WTC11 (cell line): ENCODE results near the gene APBA1. TPM values are rescaled to one million over a fixed set of nuclear protein-coding genes. Genes with fewer than 3 reads are reported as not detected.

Experiments
- ATAC-seq: fragments of 200-7000 bp; cut with Tn5 transposase; 2 replicates; pipeline ENCODE4 v1.10.0; 2021; ENCODE audit warnings: mild to moderate bottlenecking, moderate library complexity
- CTCF ChIA-PET: fragments of 300-600 bp; sonication (Branson Sonifier 250); formaldehyde crosslinking; loops from one replicate; lab custom pipeline; 2021; ENCODE audit warnings: antibody characterized with exemption; lab: Charles Lee
- POLR2A ChIA-PET: fragments of 350-600 bp; sonication (Branson Sonifier 250); formaldehyde crosslinking; loops from one replicate; lab custom pipeline; 2021; ENCODE audit warnings: antibody characterized with exemption; lab: Charles Lee
- DNase-seq: peaks from one replicate; pipeline ENCODE4 v3.0.0; 2021; ENCODE audit warnings: low spot score
- H3K27ac Mint-ChIP-seq: 2 replicates; pipeline ENCODE4 v1.8.0; 2021; ENCODE audit warnings: mixed read lengths
- H3K27me3 Mint-ChIP-seq: 2 replicates; pipeline ENCODE4 v1.8.0; 2021; ENCODE audit warnings: low read depth, mild to moderate bottlenecking, moderate library complexity, mixed read lengths
- H3K36me3 Mint-ChIP-seq: 2 replicates; pipeline ENCODE4 v1.8.0; 2021; ENCODE audit warnings: mixed read lengths
- H3K4me1 Mint-ChIP-seq: 2 replicates; pipeline ENCODE4 v1.8.0; 2022; ENCODE audit warnings: mixed read lengths
- H3K4me3 Mint-ChIP-seq: 2 replicates; pipeline ENCODE4 v1.8.0; 2021; ENCODE audit warnings: mild to moderate bottlenecking, moderate library complexity, mixed read lengths
- H3K9me3 Mint-ChIP-seq: 2 replicates; pipeline ENCODE4 v1.8.0; 2021; ENCODE audit warnings: mixed read lengths
- GABPB1 ChIP-seq: sonication (generic); formaldehyde crosslinking; IDR thresholded peaks from 2 replicates; pipeline ENCODE4 v1.8.1; 2023; ENCODE audit warnings: mild to moderate bottlenecking, missing genetic modification reagents
- MYBL2 ChIP-seq: sonication (generic); formaldehyde crosslinking; IDR thresholded peaks from 2 replicates; pipeline ENCODE4 v1.8.1; 2023; ENCODE audit warnings: mild to moderate bottlenecking, moderate library complexity, missing genetic modification reagents
- RORB ChIP-seq: fragments of 250-450 bp; sonication (Bioruptor Pico); IDR thresholded peaks from 2 replicates; pipeline ENCODE4 v1.9.0; 2021; ENCODE audit warnings: mild to moderate bottlenecking
- SMAD3 ChIP-seq: sonication (generic); formaldehyde crosslinking; IDR thresholded peaks from 2 replicates; pipeline ENCODE4 v1.8.0; 2022; ENCODE audit warnings: missing genetic modification reagents, mild to moderate bottlenecking, borderline replicate concordance
- SMAD4 ChIP-seq: sonication (generic); formaldehyde crosslinking; IDR thresholded peaks from 2 replicates; pipeline ENCODE4 v1.8.0; 2022; ENCODE audit warnings: mild to moderate bottlenecking, missing genetic modification reagents
- ZNF138 ChIP-seq: sonication (generic); formaldehyde crosslinking; conservative IDR thresholded peaks from 2 replicates; pipeline ENCODE4 v1.8.1; 2022; ENCODE audit warnings: mild to moderate bottlenecking, moderate library complexity, missing genetic modification reagents
- ZNF232 ChIP-seq: sonication (generic); formaldehyde crosslinking; IDR thresholded peaks from 2 replicates; pipeline ENCODE4 v1.8.0; 2022; ENCODE audit warnings: mild to moderate bottlenecking, missing genetic modification reagents
- ZNF423 ChIP-seq: fragments of 250-450 bp; sonication (Bioruptor Pico); IDR thresholded peaks from 2 replicates; pipeline ENCODE4 v2.1.2; 2022; ENCODE audit warnings: mild to moderate bottlenecking, moderate library complexity
- total RNA-seq: library from RNA; stranded (reverse); gene quantifications from 3 replicates; pipeline ENCODE4 v1.2.3, GENCODE V29; 2021
- TF ChIP-seq, protein P1 (sequence below): fragments of 250-450 bp; sonication (Bioruptor Pico); IDR thresholded peaks from 2 replicates; pipeline ENCODE4 v1.9.0; 2021; ENCODE audit warnings: mild to moderate bottlenecking, borderline replicate concordance
- TF ChIP-seq, protein P2 (sequence below): fragments of 200-600 bp; IDR thresholded peaks from 2 replicates; pipeline ENCODE4 v1.8.0; 2022; ENCODE audit warnings: antibody characterized with exemption
- TF ChIP-seq, protein P3 (sequence below): sonication (generic); formaldehyde crosslinking; IDR thresholded peaks from 2 replicates; pipeline ENCODE4 v1.8.1; 2023; ENCODE audit warnings: mild to moderate bottlenecking, missing genetic modification reagents, moderate library complexity
- TF ChIP-seq, protein P4 (sequence below): sonication (generic); formaldehyde crosslinking; conservative IDR thresholded peaks from 2 replicates; pipeline ENCODE4 v1.8.1; 2023; ENCODE audit warnings: mild to moderate bottlenecking, low read depth, missing genetic modification reagents, moderate library complexity
- TF ChIP-seq, protein P5 (sequence below): sonication (generic); formaldehyde crosslinking; IDR thresholded peaks from 2 replicates; pipeline ENCODE4 v1.8.0; 2022; ENCODE audit warnings: mild to moderate bottlenecking, missing genetic modification reagents
- TF ChIP-seq, protein P6 (sequence below): sonication (generic); formaldehyde crosslinking; IDR thresholded peaks from 2 replicates; pipeline ENCODE4 v1.8.1; 2023; ENCODE audit warnings: mild to moderate bottlenecking, moderate library complexity, missing genetic modification reagents

Gene APBA1
- total RNA-seq, 1 experiment from 2014 or later: 0.94 TPM

DNA sequence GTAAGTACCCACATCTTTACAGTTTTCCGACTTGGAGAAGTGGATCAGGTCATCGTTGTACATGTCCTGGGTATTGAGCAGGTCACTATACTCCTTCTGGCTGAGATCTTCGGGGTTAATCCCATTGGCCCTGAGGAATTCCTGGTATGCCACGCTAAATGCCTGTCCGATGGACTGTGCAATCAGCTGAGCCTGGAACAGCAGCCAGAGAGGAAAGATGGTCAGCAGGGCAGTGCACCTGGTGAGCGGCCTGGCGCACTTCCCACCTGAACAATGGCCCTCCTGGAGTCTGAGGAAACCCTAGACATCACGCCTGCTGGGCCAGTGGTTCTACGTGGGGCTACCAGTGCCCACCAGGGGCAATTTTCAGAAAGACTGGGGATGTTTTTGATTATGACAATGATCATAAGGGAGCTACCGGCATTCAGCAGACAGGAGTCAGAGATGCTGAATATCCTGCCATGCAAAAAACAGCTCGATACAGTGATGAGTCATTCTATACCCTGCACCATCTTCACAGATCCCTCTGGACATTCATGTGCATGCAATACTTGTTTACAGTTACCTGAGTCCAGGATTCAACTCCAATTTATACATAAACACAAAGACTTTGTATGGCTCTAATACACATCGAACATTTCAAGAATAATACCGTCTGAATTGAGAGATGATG, 219.9 kb downstream of the APBA1 start:
- TF ChIP-seq ZNF423 (CRISPR knock-in tag): peak; percentile 50
- no peak for TF ChIP-seq SMAD4 (CRISPR knock-in tag)
- TF ChIP-seq, protein P1, sequence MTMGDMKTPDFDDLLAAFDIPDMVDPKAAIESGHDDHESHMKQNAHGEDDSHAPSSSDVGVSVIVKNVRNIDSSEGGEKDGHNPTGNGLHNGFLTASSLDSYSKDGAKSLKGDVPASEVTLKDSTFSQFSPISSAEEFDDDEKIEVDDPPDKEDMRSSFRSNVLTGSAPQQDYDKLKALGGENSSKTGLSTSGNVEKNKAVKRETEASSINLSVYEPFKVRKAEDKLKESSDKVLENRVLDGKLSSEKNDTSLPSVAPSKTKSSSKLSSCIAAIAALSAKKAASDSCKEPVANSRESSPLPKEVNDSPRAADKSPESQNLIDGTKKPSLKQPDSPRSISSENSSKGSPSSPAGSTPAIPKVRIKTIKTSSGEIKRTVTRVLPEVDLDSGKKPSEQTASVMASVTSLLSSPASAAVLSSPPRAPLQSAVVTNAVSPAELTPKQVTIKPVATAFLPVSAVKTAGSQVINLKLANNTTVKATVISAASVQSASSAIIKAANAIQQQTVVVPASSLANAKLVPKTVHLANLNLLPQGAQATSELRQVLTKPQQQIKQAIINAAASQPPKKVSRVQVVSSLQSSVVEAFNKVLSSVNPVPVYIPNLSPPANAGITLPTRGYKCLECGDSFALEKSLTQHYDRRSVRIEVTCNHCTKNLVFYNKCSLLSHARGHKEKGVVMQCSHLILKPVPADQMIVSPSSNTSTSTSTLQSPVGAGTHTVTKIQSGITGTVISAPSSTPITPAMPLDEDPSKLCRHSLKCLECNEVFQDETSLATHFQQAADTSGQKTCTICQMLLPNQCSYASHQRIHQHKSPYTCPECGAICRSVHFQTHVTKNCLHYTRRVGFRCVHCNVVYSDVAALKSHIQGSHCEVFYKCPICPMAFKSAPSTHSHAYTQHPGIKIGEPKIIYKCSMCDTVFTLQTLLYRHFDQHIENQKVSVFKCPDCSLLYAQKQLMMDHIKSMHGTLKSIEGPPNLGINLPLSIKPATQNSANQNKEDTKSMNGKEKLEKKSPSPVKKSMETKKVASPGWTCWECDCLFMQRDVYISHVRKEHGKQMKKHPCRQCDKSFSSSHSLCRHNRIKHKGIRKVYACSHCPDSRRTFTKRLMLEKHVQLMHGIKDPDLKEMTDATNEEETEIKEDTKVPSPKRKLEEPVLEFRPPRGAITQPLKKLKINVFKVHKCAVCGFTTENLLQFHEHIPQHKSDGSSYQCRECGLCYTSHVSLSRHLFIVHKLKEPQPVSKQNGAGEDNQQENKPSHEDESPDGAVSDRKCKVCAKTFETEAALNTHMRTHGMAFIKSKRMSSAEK (CRISPR knock-in tag): no peak
- no peak for TF ChIP-seq RORB (CRISPR knock-in tag)
- TF ChIP-seq, protein P2, sequence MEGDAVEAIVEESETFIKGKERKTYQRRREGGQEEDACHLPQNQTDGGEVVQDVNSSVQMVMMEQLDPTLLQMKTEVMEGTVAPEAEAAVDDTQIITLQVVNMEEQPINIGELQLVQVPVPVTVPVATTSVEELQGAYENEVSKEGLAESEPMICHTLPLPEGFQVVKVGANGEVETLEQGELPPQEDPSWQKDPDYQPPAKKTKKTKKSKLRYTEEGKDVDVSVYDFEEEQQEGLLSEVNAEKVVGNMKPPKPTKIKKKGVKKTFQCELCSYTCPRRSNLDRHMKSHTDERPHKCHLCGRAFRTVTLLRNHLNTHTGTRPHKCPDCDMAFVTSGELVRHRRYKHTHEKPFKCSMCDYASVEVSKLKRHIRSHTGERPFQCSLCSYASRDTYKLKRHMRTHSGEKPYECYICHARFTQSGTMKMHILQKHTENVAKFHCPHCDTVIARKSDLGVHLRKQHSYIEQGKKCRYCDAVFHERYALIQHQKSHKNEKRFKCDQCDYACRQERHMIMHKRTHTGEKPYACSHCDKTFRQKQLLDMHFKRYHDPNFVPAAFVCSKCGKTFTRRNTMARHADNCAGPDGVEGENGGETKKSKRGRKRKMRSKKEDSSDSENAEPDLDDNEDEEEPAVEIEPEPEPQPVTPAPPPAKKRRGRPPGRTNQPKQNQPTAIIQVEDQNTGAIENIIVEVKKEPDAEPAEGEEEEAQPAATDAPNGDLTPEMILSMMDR: no peak
- TF ChIP-seq, protein P3, sequence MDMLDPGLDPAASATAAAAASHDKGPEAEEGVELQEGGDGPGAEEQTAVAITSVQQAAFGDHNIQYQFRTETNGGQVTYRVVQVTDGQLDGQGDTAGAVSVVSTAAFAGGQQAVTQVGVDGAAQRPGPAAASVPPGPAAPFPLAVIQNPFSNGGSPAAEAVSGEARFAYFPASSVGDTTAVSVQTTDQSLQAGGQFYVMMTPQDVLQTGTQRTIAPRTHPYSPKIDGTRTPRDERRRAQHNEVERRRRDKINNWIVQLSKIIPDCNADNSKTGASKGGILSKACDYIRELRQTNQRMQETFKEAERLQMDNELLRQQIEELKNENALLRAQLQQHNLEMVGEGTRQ (CRISPR knock-in tag): no peak
- peaks cover 4% of the 10 kb centered on the region; the same call in 1 of the 2 replicates for H3K27me3 Mint-ChIP-seq
- peaks cover 15% of the 10 kb centered on the region for H3K9me3 Mint-ChIP-seq
- H3K4me3 Mint-ChIP-seq: no peak overlapping the region
- ATAC-seq: peak; percentile 41
- ChIA-PET CTCF (no interaction called here), POLR2A (no interaction called here)
- H3K36me3 Mint-ChIP-seq: peaks cover 8% of the 10 kb centered on the region
- DNase-seq: no peak
- no peak overlapping the region for H3K27ac Mint-ChIP-seq
- H3K4me1 Mint-ChIP-seq: peaks cover 15% of the 10 kb centered on the region

DNA sequence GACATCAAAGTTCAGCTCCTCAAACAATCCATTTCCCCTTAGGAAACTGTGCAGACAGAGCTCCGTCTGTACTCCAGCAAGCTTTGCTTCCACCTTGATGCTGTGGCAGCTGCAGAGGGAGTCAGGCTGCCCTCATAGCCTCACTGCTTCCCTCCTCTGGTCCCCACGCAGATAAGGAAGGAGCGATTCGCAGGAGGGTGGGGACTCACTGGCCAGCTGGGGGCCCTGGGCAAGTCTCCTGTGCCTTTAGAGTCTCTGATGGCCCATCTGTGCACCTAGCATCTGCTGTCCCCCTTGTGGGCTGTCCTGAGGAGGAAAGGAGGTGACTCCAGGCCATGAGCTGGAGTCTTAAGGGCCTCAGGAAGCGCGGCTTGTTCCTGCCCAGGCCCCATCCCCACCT, 225.7 kb downstream of the APBA1 start:
- Mint-ChIP-seq H3K27ac (no peak overlapping the region), H3K9me3 (peaks cover 11% of the 10 kb centered on the region), H3K27me3 (peaks cover 4% of the 10 kb centered on the region; the same call in 1 of the 2 replicates), H3K4me1 (peaks cover 7% of the 10 kb centered on the region), H3K36me3 (peaks cover 8% of the 10 kb centered on the region), H3K4me3 (no peak overlapping the region)
- POLR2A ChIA-PET: no interaction called here
- ATAC-seq (peak; percentile 40; the same call in 1 of the 2 replicates), DNase-seq (no peak)
- CTCF ChIA-PET: interaction anchor here (0.5 to 1.5 kb wide), 2 partner anchors 87 to 212 kb away, joined by 3 read pairs; no protein-coding TSS in a partner anchor
- TF ChIP-seq ZNF138 (CRISPR knock-in tag) (no peak), ZNF232 (CRISPR knock-in tag) (no peak), RORB (CRISPR knock-in tag) (no peak), SMAD3 (CRISPR knock-in tag) (no peak), GABPB1 (CRISPR knock-in tag) (no peak), MYBL2 (CRISPR knock-in tag) (no peak)
- TF ChIP-seq, protein P4, sequence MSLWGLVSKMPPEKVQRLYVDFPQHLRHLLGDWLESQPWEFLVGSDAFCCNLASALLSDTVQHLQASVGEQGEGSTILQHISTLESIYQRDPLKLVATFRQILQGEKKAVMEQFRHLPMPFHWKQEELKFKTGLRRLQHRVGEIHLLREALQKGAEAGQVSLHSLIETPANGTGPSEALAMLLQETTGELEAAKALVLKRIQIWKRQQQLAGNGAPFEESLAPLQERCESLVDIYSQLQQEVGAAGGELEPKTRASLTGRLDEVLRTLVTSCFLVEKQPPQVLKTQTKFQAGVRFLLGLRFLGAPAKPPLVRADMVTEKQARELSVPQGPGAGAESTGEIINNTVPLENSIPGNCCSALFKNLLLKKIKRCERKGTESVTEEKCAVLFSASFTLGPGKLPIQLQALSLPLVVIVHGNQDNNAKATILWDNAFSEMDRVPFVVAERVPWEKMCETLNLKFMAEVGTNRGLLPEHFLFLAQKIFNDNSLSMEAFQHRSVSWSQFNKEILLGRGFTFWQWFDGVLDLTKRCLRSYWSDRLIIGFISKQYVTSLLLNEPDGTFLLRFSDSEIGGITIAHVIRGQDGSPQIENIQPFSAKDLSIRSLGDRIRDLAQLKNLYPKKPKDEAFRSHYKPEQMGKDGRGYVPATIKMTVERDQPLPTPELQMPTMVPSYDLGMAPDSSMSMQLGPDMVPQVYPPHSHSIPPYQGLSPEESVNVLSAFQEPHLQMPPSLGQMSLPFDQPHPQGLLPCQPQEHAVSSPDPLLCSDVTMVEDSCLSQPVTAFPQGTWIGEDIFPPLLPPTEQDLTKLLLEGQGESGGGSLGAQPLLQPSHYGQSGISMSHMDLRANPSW (CRISPR knock-in tag): no peak
- TF ChIP-seq, protein P5, sequence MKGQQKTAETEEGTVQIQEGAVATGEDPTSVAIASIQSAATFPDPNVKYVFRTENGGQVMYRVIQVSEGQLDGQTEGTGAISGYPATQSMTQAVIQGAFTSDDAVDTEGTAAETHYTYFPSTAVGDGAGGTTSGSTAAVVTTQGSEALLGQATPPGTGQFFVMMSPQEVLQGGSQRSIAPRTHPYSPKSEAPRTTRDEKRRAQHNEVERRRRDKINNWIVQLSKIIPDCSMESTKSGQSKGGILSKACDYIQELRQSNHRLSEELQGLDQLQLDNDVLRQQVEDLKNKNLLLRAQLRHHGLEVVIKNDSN (CRISPR knock-in tag): no peak
- TF ChIP-seq, protein P6, sequence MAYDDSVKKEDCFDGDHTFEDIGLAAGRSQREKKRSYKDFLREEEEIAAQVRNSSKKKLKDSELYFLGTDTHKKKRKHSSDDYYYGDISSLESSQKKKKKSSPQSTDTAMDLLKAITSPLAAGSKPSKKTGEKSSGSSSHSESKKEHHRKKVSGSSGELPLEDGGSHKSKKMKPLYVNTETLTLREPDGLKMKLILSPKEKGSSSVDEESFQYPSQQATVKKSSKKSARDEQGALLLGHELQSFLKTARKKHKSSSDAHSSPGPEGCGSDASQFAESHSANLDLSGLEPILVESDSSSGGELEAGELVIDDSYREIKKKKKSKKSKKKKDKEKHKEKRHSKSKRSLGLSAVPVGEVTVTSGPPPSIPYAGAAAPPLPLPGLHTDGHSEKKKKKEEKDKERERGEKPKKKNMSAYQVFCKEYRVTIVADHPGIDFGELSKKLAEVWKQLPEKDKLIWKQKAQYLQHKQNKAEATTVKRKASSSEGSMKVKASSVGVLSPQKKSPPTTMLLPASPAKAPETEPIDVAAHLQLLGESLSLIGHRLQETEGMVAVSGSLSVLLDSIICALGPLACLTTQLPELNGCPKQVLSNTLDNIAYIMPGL: no peak
